GM18951 (cell line): ENCODE measurements around the gene ZNF860.

Experiments
- POLR2A ChIP-seq: IDR thresholded peaks from 4 replicates; pipeline ENCODE4 v1.6.1; 2011; ENCODE audit warnings: mild to moderate bottlenecking; ENCODE audit not compliant: insufficient read length, insufficient read depth; ENCODE audit errors: extremely low read depth
- in situ Hi-C: fragments of 300-500 bp; cut with MboI; formaldehyde crosslinking; loops from one replicate; pipeline ENCODE4 v1.12.0; 2022; ENCODE audit warnings: low sequenced_read_pairs, mixed read lengths, inconsistent platforms; ENCODE audit not compliant: unreplicated experiment

Gene ZNF860

GRCh38 chr3:31981206-31982181 lies at the start of gene ZNF860, which contains the start of gene OSBPL10:
Gene ZNF860, plus strand, starts transcription at chr3:31981750. Its CDS starts 7,330 bp downstream, at chr3:31989080.
Gene OSBPL10, minus strand, starts transcription at chr3:31981262. Its CDS starts 83 bp downstream, at chr3:31981179.
- in situ Hi-C loops = no loop called here
- no peak for TF ChIP-seq POLR2A

- in situ Hi-C loops = no loop called here
- no peak for TF ChIP-seq POLR2A
Measured at GRCh38 chr3:31932990-31933389, 48.6 kb upstream of the ZNF860 start.

DNA sequence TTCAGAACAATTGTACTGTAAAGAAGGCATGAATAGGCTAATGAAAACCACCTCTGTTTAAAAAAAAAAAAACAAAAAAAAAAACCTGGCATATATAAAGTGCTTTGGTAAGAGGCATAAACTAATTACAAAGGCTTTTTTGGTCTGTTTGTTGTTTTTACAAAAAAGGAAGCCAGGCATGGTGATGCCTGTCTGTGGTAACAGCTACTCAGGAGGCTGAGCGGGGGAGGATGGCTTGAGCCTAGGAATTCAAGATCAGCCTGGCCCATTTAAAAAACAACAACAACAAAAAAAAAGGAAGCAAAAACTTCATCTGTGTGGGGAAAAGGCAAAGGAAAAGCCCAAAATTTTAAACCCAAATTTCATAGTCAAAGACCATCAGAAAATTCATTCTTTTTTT lies 47.5 kb upstream of the ZNF860 start:
- in situ Hi-C loops = no loop called here
- TF ChIP-seq POLR2A = no peak

DNA sequence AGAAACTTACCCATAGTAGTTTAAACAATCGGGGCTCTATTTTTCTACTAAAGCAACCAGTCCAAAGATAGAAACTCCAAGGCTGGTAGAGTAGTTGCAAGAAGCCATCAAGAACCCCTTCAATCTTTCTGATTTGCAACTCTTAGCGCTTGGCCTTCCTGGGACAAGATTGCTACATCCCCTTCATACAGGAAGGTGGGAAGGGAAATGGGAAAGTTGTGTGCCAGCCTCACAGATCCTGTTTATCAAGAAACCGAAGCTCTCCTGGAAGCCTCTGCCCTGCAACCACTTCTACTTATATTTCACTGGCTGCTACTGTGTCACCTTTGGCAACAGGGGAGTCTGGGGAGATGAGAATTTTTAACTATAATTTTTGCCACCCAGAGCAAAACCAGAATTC lies 46.7 kb upstream of the ZNF860 start:
- no peak for TF ChIP-seq POLR2A
- in situ Hi-C loops = no loop called here

DNA sequence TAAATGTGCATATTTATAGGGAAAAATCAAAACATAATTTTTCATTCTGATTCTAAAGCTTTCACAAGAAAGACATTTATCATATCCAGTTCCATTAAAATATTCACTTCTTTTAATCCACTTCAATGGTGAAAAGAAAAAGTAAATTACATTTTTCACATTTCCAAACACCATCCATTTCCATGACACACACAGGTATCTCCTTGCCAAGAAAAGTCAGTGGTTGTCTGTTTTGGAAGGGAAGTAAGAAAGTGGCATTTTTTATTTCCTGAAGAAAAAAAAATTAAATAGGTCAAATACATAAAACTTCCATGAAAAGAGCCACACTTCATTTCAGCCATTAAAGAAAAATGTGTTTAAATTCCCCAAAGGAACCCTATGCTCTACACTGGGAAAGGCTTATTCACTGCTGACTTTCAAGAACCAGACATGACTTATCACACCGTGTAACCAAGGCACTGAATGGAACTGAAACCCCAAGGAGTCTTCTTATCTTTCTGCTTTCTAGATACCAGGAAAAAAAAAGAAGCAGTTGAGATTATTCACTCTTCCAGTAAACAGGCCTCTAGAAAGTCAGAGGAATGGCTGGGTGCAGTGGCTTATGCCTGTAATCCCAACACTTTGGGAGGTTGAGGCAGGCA lies 45.0 kb upstream of the ZNF860 start:
- TF ChIP-seq POLR2A = no peak
- in situ Hi-C loops = no loop called here

DNA sequence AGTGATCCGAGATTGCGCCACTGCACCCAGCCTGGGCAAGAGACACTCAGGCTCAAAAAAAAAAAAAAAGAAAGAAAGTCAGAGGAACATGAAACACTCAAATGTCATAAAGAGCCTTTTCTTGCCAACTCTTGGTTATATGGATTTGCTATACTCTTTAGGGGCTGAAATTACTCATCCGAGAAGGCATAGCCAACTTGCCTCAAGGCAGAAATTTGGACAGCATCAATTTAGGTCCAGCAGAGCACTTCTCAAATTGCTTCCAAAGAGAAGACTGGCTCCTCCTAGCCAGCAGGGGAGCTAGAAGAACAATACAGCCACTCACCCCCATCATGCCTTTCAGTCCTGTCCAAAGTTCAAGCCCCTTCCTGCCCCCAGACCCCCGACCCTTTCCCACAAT lies 44.3 kb upstream of the ZNF860 start:
- TF ChIP-seq POLR2A = no peak
- in situ Hi-C loops = no loop called here

- in situ Hi-C loops = no loop called here
- no peak for TF ChIP-seq POLR2A
Measured at GRCh38 chr3:31942446-31942845, 39.1 kb upstream of the ZNF860 start.

GRCh38 chr3:31943041-31943440 lies 38.5 kb upstream of the ZNF860 start:
- in situ Hi-C loops = no loop called here
- no peak for TF ChIP-seq POLR2A

DNA sequence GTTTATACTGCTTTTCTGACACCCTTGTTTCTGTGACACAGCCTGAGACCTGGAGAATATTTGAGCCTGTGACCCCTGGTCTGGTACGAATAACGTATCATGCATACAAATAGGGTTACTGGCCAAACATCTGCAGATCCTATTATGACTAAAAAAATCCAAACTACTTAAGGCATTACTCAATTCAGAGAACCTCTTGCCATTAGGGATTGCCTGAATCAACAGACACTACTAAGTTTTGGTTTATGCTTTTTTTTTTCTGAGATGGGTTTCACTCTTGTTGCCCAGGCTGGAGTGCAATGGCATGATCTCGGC lies 35.9 kb upstream of the ZNF860 start:
- in situ Hi-C loops = no loop called here
- no peak for TF ChIP-seq POLR2A

DNA sequence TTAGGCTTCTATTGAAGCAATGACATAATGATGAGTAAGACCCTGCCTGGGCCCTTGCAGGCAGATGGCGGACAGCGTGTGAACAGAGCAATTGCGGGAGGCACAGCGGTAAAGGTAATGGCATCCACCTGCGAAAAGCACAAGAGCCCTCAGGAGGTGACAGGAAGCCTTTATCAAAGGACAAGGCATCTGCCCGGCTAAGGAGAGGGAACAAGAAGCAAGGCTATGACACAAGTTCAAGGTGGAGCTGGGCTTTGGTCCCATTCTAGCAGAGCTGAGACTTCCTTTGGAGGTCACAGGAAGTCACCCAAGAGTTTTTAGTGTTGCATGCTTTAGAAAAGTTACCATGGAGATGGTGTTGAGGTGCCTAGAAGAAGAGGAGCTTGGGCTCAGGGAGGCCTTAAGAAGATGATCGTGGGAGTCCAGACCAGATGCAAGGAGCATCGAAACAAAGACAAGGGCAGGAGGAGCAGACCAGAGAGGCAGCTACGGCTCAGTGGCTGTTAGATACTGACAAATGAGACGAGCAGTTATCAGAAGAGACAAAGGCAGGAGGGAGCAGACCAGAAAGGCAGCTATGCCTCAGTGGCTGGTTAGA lies 35.0 kb upstream of the ZNF860 start:
- in situ Hi-C loops = no loop called here

DNA sequence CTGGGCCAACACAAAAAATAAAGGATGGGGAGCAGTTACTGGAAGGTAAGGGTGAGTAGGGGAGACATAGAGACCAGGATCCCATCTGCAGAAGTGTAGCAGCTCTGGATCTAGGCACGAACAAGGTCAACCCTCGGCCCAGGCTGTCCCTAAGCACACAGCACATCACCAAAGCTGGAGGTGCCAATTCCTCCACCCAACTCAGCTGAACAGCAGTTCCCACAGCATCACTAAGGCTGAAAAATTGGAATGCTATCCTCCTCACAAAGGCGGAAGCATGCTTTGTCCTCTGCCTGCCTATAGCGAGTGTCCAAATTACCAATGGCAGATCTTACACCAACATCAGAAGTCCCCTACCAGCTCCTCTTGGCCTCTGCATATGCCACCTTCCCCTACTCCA lies 34.4 kb upstream of the ZNF860 start:
- no peak for TF ChIP-seq POLR2A
- in situ Hi-C loops = no loop called here

More for the DNA sequence above, 35.0 kb upstream of the ZNF860 start:
- no peak for TF ChIP-seq POLR2A

DNA sequence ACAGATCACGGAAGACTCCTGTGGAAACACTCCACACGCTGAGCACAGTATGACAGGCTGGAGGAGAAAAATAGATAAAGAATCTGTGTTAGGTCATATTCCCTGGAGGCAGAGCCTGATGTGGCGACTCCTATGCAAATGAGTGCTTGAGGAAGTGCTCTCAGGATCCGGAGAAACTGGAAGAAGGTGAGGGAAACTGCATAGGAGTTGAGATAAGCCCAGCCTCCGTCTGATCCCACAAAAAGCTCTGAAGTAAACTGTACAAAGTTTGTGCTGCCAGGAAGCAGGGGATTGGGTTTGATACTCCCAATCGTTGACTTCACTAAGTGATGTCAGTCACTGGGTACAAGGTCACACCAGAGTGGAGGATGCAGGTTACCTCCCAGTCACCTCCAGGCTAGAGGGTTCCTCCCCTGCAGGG lies 33.9 kb upstream of the ZNF860 start:
- TF ChIP-seq POLR2A = no peak
- in situ Hi-C loops = no loop called here

DNA sequence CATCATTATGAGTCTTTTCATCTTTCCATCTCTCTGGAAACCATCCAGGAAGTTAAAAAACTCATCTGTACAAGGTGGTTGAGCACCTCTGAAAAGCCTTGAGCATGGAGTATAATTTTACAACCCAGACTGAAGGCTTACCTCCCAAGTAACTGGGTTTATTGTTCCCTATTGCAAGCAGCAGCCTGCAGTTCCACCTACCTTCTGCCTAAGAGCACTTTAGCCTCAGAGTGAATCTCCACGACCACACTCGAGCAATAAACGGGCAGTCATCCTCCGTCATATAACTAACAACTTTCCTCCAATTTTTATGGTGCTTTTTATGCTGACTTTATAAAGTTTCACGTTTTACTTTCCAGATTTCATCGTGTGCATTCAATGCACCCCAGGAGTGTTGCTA lies 33.3 kb upstream of the ZNF860 start:
- in situ Hi-C loops = no loop called here
- TF ChIP-seq POLR2A = no peak

DNA sequence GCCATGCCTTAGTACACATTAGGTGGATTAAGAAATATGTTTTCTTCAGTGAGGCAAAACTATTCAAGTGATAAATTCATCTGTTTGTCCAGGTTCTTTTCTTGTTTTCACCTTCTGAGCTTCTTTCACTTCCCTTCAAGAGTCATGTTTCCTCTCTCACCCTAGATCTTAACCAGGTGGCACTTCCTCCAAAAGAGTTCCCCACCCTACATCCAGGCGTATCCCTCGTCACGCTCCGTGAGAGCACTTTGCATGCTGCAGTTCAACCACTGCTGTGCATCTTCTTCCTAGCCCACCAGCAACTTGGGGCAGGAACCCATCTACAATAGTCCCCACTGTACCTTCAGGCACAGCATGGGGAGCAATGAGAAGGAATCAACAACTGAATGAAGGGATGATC lies 29.3 kb upstream of the ZNF860 start:
- no peak for TF ChIP-seq POLR2A
- in situ Hi-C loops = no loop called here

DNA sequence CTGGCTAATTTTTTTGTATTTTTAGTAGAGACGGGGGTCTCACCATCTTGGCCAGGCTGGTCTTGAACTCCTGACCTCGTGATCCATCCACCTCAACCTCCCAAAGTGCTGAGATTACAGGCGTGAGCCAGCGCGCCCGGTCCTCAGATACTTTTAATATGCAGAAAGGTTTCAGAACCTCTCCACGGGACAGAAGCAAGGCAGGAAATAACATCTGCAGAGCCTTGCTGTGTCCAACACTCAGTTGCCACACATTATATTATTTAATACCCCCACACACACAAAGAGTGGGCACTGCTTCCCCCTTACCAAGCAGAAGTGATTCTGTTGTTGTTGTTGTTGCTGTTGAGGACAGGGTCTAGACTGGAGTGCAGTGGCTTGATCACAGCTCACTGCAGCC lies 28.5 kb upstream of the ZNF860 start:
- in situ Hi-C loops = no loop called here
- TF ChIP-seq POLR2A = no peak
